Measurements from ENCODE around the gene ZHX3.

ZHX3 gene

DNA sequence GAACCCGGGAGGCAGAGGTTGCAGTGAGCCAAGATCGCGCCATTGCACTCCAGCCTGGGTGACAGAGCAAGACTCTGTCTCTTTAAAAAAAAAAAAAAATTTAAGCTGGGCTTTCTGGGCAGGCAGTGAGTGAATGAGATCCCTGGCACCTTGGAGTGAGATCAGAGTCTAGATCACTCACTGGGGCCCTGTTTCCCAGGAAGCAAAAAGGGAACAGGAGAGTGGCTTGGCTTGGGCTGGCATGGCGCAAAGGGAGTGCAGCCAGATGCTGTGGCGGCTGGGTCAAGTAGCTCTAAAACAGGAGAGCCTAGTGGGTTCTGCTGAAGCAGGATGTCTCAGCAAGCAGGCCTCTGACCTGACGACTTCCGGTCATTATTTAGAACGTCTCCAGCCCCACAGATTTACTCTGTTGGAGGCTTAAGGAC, 169.8 kb downstream of the ZHX3 start:
- Histone ChIP-seq H3F3A (ENCODE audit: low read depth) (no peaks in the 10 kb centered on the region), H3K4me1 (ENCODE audit: insufficient read depth, low read length, poor library complexity, severe bottlenecking) (peaks cover 94% of the 10 kb centered on the region), H3K9ac (ENCODE audit: low read depth, low read length, poor library complexity, severe bottlenecking) (no peak overlapping the region), H3K9me3 (ENCODE audit: insufficient read depth, low read depth, low read length) (no peaks in the 10 kb centered on the region), H3K4me3 (ENCODE audit: low read length, poor library complexity, severe bottlenecking) (no peak overlapping the region), H3K9me2 (replicated peaks; ENCODE audit: low read depth, low read length) (no peaks in the 10 kb centered on the region), H3K79me2 (ENCODE audit: insufficient read depth, low read length) (peaks cover 98% of the 10 kb centered on the region), H3K4me2 (ENCODE audit: low read depth, low read length, poor library complexity, severe bottlenecking) (peak overlapping the region; percentile 48), H4K20me1 (ENCODE audit: insufficient read depth, low read length, poor library complexity, severe bottlenecking) (peaks cover 95% of the 10 kb centered on the region), H3K36me3 (ENCODE audit: insufficient read depth, low read length) (peaks cover 12% of the 10 kb centered on the region; the same call in 1 of the 2 replicates), H3K27me3 (ENCODE audit: insufficient read depth, low read length, poor library complexity, severe bottlenecking) (no peaks in the 10 kb centered on the region), H2AFZ (ENCODE audit: low read length) (no peak overlapping the region)
- TF ChIP-seq, protein P1, sequence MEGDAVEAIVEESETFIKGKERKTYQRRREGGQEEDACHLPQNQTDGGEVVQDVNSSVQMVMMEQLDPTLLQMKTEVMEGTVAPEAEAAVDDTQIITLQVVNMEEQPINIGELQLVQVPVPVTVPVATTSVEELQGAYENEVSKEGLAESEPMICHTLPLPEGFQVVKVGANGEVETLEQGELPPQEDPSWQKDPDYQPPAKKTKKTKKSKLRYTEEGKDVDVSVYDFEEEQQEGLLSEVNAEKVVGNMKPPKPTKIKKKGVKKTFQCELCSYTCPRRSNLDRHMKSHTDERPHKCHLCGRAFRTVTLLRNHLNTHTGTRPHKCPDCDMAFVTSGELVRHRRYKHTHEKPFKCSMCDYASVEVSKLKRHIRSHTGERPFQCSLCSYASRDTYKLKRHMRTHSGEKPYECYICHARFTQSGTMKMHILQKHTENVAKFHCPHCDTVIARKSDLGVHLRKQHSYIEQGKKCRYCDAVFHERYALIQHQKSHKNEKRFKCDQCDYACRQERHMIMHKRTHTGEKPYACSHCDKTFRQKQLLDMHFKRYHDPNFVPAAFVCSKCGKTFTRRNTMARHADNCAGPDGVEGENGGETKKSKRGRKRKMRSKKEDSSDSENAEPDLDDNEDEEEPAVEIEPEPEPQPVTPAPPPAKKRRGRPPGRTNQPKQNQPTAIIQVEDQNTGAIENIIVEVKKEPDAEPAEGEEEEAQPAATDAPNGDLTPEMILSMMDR (conservative IDR thresholded peaks at IDR 0.05; ENCODE audit: low read length) = no peak
- TF ChIP-seq EZH2phosphoT487 (IDR thresholded peaks at IDR 0.05; ENCODE audit: borderline replicate concordance) = no peak

DNA sequence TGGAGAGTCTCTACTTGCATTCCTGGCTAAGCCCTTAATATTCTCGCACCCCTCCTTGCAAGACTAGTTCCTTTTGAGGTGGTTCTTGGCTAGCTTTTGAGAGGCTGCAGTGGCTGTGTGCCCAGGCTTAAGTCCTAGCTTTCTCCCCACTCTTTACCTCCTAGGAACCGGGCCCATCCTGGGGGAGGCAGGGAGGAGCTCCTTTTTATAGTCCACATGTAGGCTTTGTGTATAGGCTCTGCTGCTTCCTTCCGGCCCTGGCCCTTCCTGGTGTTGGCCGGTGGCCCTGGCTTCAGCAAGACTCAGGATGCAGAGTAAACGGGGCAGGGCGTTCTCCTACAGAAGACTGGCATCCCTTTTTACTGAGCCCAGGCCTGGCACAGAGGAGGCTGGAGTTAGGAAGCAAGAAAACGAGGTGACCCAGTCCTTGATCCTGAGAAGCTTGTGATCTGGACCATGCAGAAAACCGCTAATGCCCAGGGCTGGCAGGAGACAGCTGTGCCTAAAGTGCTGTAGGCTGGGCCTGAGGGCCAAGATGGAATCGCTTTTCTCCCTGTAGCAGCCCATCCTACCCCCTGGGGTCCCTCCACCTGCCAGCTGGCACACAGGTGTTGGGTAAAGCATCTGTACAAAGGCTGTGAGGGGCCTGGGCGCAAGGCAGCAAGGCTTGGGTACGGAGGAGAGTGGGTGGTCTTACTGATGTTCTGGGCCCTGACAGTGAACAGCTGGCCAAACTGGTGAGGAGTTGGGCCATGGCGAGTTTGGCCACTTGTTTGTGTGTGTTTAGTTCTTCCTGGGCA, 171.5 kb downstream of the ZHX3 start:
- H3K9me3 ChIP-seq (ENCODE audit: insufficient read depth, low read depth, low read length) = no peaks in the 10 kb centered on the region
- H4K20me1 ChIP-seq (ENCODE audit: insufficient read depth, low read length, poor library complexity, severe bottlenecking) = peaks cover 96% of the 10 kb centered on the region
- H3K27me3 ChIP-seq (ENCODE audit: insufficient read depth, low read length, poor library complexity, severe bottlenecking) = no peaks in the 10 kb centered on the region
- TF ChIP-seq, protein P1 (conservative IDR thresholded peaks at IDR 0.05; ENCODE audit: low read length) = no peak
- TF ChIP-seq EZH2phosphoT487 (IDR thresholded peaks at IDR 0.05; ENCODE audit: borderline replicate concordance) = no peak
- peak overlapping the region; percentile 48 for H3K4me2 ChIP-seq (ENCODE audit: low read depth, low read length, poor library complexity, severe bottlenecking)
- peaks cover 97% of the 10 kb centered on the region for H3K4me1 ChIP-seq (ENCODE audit: insufficient read depth, low read length, poor library complexity, severe bottlenecking)
- no peaks in the 10 kb centered on the region for H3K9me2 ChIP-seq (replicated peaks; ENCODE audit: low read depth, low read length)
- H3K9ac ChIP-seq (ENCODE audit: low read depth, low read length, poor library complexity, severe bottlenecking) = no peak overlapping the region
- H2AFZ ChIP-seq (ENCODE audit: low read length) = no peak overlapping the region
- peaks cover 98% of the 10 kb centered on the region for H3K79me2 ChIP-seq (ENCODE audit: insufficient read depth, low read length)
- peaks cover 12% of the 10 kb centered on the region; the same call in 1 of the 2 replicates for H3K36me3 ChIP-seq (ENCODE audit: insufficient read depth, low read length)
- H3K4me3 ChIP-seq (ENCODE audit: low read length, poor library complexity, severe bottlenecking) = no peak overlapping the region
- H3F3A ChIP-seq (ENCODE audit: low read depth) = no peaks in the 10 kb centered on the region

DNA sequence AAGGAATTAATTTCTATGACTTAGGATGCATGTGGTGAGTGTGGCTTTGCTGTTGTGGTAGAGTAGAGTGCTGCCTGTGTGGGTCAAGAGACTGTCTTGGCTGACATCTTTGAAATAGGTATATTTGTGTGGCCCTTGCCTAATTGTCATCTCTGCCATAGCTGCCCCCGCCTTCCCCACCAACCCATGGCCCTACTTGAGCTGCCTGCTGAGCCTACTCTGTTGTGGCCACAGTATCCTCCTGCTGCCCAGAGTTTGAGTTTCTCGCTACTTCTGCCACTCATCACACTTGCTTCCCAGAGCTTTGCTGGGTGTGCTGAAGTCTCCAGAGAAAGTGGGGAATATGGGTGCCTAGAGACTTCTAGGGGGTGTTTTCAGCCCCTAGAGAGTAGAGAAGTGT, 172.2 kb downstream of the ZHX3 start:
- Histone ChIP-seq H3K4me3 (ENCODE audit: low read length, poor library complexity, severe bottlenecking) (no peak overlapping the region), H2AFZ (ENCODE audit: low read length) (no peak overlapping the region), H3K9me2 (replicated peaks; ENCODE audit: low read depth, low read length) (no peaks in the 10 kb centered on the region), H3K27me3 (ENCODE audit: insufficient read depth, low read length, poor library complexity, severe bottlenecking) (no peaks in the 10 kb centered on the region), H3K36me3 (ENCODE audit: insufficient read depth, low read length) (peaks cover 12% of the 10 kb centered on the region; the same call in 1 of the 2 replicates), H3K4me2 (ENCODE audit: low read depth, low read length, poor library complexity, severe bottlenecking) (peak overlapping the region; percentile 48), H3K4me1 (ENCODE audit: insufficient read depth, low read length, poor library complexity, severe bottlenecking) (peaks cover 97% of the 10 kb centered on the region), H3F3A (ENCODE audit: low read depth) (no peaks in the 10 kb centered on the region), H3K9ac (ENCODE audit: low read depth, low read length, poor library complexity, severe bottlenecking) (no peak overlapping the region), H4K20me1 (ENCODE audit: insufficient read depth, low read length, poor library complexity, severe bottlenecking) (peaks cover 97% of the 10 kb centered on the region), H3K9me3 (ENCODE audit: insufficient read depth, low read depth, low read length) (no peaks in the 10 kb centered on the region), H3K79me2 (ENCODE audit: insufficient read depth, low read length) (peaks cover 98% of the 10 kb centered on the region)
- TF ChIP-seq EZH2phosphoT487 (IDR thresholded peaks at IDR 0.05; ENCODE audit: borderline replicate concordance) = no peak
- TF ChIP-seq, protein P1 (conservative IDR thresholded peaks at IDR 0.05; ENCODE audit: low read length) = no peak
